Osteoblast (primary cell): Measurements from ENCODE around the gene CTNND2. TPM values are rescaled to one million over a fixed set of nuclear protein-coding genes. Genes with fewer than 3 reads are reported as not detected.

Experiments used
- DNase-seq: peaks from one replicate; pipeline ENCODE4 v3.0.0; 2011; ENCODE audit warnings: low spot score, mixed read lengths; ENCODE audit not compliant: insufficient read length; ENCODE audit errors: missing footprints
- H2AFZ ChIP-seq: 2 replicates; pipeline ENCODE4 v1.6.0; 2011; ENCODE audit warnings: mild to moderate bottlenecking, low read length
- H3K27ac ChIP-seq: 2 replicates; pipeline ENCODE4 v1.5.1; 2011; ENCODE audit warnings: mild to moderate bottlenecking, low read depth, low read length, moderate library complexity
- H3K27me3 ChIP-seq: 2 replicates; pipeline ENCODE4 v1.6.0; 2012; ENCODE audit warnings: mild to moderate bottlenecking, control low read depth, inconsistent platforms, low read length, moderate library complexity; ENCODE audit not compliant: insufficient read depth
- H3K36me3 ChIP-seq: 2 replicates; pipeline ENCODE4 v1.5.1; 2011; ENCODE audit warnings: mild to moderate bottlenecking, low read length, control low read depth, moderate library complexity; ENCODE audit not compliant: insufficient read depth
- H3K4me1 ChIP-seq: 2 replicates; pipeline ENCODE4 v1.5.1; 2011; ENCODE audit warnings: mild to moderate bottlenecking, low read length, control low read depth, moderate library complexity; ENCODE audit not compliant: insufficient read depth
- H3K4me2 ChIP-seq: 2 replicates; pipeline ENCODE4 v1.6.0; 2011; ENCODE audit warnings: mild to moderate bottlenecking, low read length; ENCODE audit not compliant: insufficient read depth
- H3K4me3 ChIP-seq: fragments of 200-600 bp; sonication (generic); 3 replicates; pipeline ENCODE4 v1.5.1; 2012; ENCODE audit warnings: mild to moderate bottlenecking, low read length, inconsistent platforms; ENCODE audit not compliant: insufficient read depth
- H3K79me2 ChIP-seq: 2 replicates; pipeline ENCODE4 v1.6.0; 2012; ENCODE audit warnings: mild to moderate bottlenecking, low read length, control low read depth, inconsistent platforms; ENCODE audit not compliant: insufficient read depth
- H3K9me3 ChIP-seq: 2 replicates; pipeline ENCODE4 v1.5.1; 2011; ENCODE audit warnings: low read depth, low read length, control low read depth
- H4K20me1 ChIP-seq: 2 replicates; pipeline ENCODE4 v1.6.0; 2012; ENCODE audit warnings: mild to moderate bottlenecking, low read length, control low read depth; ENCODE audit not compliant: insufficient read depth
- small RNA-seq: library from RNA; depleted of rRNA; stranded (forward); fragments of <200 nt; gene quantifications from one replicate; pipeline ENCODE3, GENCODE V24; 2012
- total RNA-seq: library from RNA; depleted of rRNA; stranded (reverse); fragments of >200 nt; gene quantifications from 2 replicates; pipeline ENCODE4 v1.2.3, GENCODE V29; 2012
- TF ChIP-seq, protein P1 (sequence below): IDR thresholded peaks from 2 replicates; pipeline ENCODE4 v1.5.1; 2011; ENCODE audit warnings: mild to moderate bottlenecking, low read depth, low read length, moderate library complexity; ENCODE audit errors: extremely low read depth

The CTNND2 gene
- total RNA-seq, 1 donor, result not detected

DNA sequence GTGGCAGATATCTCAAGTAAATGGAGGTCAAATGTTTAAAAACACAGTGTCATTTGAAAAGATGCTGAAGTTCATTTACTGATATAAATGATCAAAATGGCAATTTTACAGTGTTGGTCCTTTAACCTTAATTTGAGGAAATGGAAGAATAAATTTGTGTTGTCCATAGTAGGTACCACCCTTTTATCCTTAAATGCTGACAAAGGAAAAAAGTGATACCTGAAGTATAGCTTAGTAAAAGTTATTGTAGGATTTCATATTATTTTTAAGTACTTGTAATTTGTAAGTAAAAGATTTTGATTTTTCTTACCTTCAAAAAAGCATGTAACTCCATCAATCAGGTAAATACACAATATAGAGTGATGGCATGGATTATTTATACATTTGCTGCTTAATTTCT is 976.6 kb downstream of the CTNND2 start:
- no peaks in the 10 kb centered on the region for H3K4me1 ChIP-seq
- H3K27ac ChIP-seq, result no peak overlapping the region
- TF ChIP-seq, protein P1, sequence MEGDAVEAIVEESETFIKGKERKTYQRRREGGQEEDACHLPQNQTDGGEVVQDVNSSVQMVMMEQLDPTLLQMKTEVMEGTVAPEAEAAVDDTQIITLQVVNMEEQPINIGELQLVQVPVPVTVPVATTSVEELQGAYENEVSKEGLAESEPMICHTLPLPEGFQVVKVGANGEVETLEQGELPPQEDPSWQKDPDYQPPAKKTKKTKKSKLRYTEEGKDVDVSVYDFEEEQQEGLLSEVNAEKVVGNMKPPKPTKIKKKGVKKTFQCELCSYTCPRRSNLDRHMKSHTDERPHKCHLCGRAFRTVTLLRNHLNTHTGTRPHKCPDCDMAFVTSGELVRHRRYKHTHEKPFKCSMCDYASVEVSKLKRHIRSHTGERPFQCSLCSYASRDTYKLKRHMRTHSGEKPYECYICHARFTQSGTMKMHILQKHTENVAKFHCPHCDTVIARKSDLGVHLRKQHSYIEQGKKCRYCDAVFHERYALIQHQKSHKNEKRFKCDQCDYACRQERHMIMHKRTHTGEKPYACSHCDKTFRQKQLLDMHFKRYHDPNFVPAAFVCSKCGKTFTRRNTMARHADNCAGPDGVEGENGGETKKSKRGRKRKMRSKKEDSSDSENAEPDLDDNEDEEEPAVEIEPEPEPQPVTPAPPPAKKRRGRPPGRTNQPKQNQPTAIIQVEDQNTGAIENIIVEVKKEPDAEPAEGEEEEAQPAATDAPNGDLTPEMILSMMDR, result no peak
- no peaks in the 10 kb centered on the region for H3K9me3 ChIP-seq
- DNase-seq, result no peak
- no peak overlapping the region for H3K4me2 ChIP-seq
- H2AFZ ChIP-seq, result no peak overlapping the region
- H3K4me3 ChIP-seq, result no peak overlapping the region
- no peaks in the 10 kb centered on the region for H3K79me2 ChIP-seq
- no peaks in the 10 kb centered on the region for H3K27me3 ChIP-seq
- no peaks in the 10 kb centered on the region for H4K20me1 ChIP-seq
- H3K36me3 ChIP-seq, result no peaks in the 10 kb centered on the region

- Histone ChIP-seq H4K20me1 (no peaks in the 10 kb centered on the region), H2AFZ (no peak overlapping the region), H3K27me3 (no peaks in the 10 kb centered on the region), H3K36me3 (no peaks in the 10 kb centered on the region), H3K4me1 (no peaks in the 10 kb centered on the region), H3K9me3 (no peaks in the 10 kb centered on the region), H3K79me2 (no peaks in the 10 kb centered on the region), H3K4me2 (no peak overlapping the region), H3K27ac (no peak overlapping the region), H3K4me3 (no peak overlapping the region)
- TF ChIP-seq, protein P1, result no peak
- no peak for DNase-seq
Measured at GRCh38 chr5:10923310-10923709, 980.9 kb downstream of the CTNND2 start.

Small RNA genes within 50 kb of the gene (small RNA-seq; reads per million reads assigned to genes)
- not detected for gene RNU6-429P
